Right lobe of liver (tissue), 4 donors: Measurements from ENCODE around the gene B3GALT6.

Experiments used
- CTCF ChIP-seq, 4 donors: fragments of 200-600 bp in 3 of 4; fragments of 450-650 bp in 1 of 4; IDR thresholded peaks; one replicate each; pipeline versions ENCODE4 v1.5.1 to v1.8.0; 2016 to 2022; ENCODE audit warnings: antibody characterized with exemption in 4 of 4, mild to moderate bottlenecking in 2 of 4
- POLR2A ChIP-seq: fragments of 450-650 bp; IDR thresholded peaks from one replicate; pipeline ENCODE4 v1.6.1; 2017; ENCODE audit warnings: antibody characterized with exemption, mild to moderate bottlenecking
- donor health status: DM: no; HTN: no; CAD: no.
- donor health status: DM: no; HTN: no; CAD: no.
- donor health status: DM: no; HTN: yes; CAD: no.

DNA sequence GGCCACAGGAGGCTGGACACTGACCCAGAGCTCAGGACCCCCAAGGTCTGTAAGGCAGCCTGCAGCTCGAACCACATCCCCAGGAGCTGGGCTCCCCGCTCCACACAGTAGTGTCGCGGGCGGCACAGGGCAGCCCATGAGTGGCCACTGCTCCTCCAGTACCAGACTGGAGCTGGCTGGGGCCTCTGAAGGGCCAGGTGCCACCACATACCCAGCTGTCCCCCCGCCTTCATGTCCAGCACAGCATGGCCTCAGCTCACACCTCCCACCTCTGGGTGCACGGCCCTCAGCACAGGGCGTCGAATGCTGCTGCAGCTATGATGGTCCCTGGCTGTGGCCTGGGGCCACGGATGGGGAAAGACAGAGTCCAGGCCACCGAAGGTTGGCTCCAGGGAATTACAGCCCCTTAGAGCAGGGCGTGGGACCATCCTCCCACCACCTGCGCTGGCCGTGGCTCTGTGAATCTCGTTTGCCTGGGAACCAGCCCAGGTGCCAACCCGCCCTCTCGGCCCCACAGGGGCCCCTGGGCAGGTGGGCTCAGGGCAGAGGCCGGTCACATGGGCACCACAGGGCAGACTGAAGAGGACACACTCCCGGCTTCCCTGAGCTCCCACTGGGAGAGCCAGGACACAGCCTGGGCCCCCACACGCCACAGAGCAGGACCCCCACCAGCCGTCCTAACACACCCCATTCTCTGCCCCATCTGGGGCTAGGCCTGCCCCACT, 16.0 kb upstream of the B3GALT6 start:
- no peak for TF ChIP-seq POLR2A
- TF ChIP-seq CTCF (IDR thresholded peaks at IDR 0.05), result no peak
